A673 (cell line): ENCODE measurements around the gene HIVEP1. TPM values are rescaled to one million over a fixed set of nuclear protein-coding genes. Genes with fewer than 3 reads are reported as not detected.

ENCODE experiments used
- BruUV-seq: library from RNA; stranded (reverse); fragments of 400-500 nt; replicated peaks from 2 replicates; lab custom pipeline; 2021; lab: Mats Ljungman, UMichigan
- CTCF ChIA-PET: fragments of 300-600 bp; sonication (Branson Sonifier 250); formaldehyde crosslinking; loops from one replicate; lab custom pipeline; 2022; ENCODE audit warnings: antibody characterized with exemption; lab: Charles Lee
- POLR2A ChIA-PET: fragments of 300-600 bp; sonication (Branson Sonifier 250); formaldehyde crosslinking; loops from one replicate; lab custom pipeline; 2022; ENCODE audit warnings: antibody characterized with exemption; ENCODE audit not compliant: low non-redundant PET; lab: Charles Lee
- DNase-seq: peaks from one replicate; pipeline ENCODE4 v3.0.0-alpha.2; 2015; ENCODE audit warnings: low spot score
- H3K27ac ChIP-seq: fragments of 200-600 bp; sonication (generic); 2 replicates; pipeline ENCODE4 v1.5.1; 2016; ENCODE audit warnings: mixed run types, low read depth, mild to moderate bottlenecking, mixed read lengths, antibody characterized with exemption, low read length; ENCODE audit not compliant: poor library complexity, severe bottlenecking
- H3K27me3 ChIP-seq: fragments of 200-600 bp; sonication (generic); replicated peaks from 2 replicates; pipeline ENCODE4 v1.6.1; 2017; ENCODE audit warnings: mixed run types, low read depth, mild to moderate bottlenecking, mixed read lengths, antibody characterized with exemption, low read length; ENCODE audit not compliant: insufficient read depth, poor library complexity
- H3K36me3 ChIP-seq: fragments of 200-600 bp; sonication (generic); 2 replicates; pipeline ENCODE4 v1.6.1; 2016; ENCODE audit warnings: mixed run types, mild to moderate bottlenecking, mixed read lengths, antibody characterized with exemption, low read length; ENCODE audit not compliant: insufficient read depth, poor library complexity, severe bottlenecking
- H3K4me1 ChIP-seq: fragments of 200-600 bp; sonication (generic); 2 replicates; pipeline ENCODE4 v1.6.1; 2017; ENCODE audit warnings: mixed run types, mild to moderate bottlenecking, mixed read lengths, antibody characterized with exemption, low read length; ENCODE audit not compliant: insufficient read depth, poor library complexity, severe bottlenecking
- H3K4me3 ChIP-seq: fragments of 200-600 bp; sonication (generic); 2 replicates; pipeline ENCODE4 v1.5.1; 2016; ENCODE audit warnings: low read depth, mixed run types, mild to moderate bottlenecking, mixed read lengths, low read length; ENCODE audit not compliant: poor library complexity, severe bottlenecking
- H3K9me3 ChIP-seq: fragments of 200-600 bp; sonication (generic); 2 replicates; pipeline ENCODE4 v1.6.1; 2016; ENCODE audit warnings: mixed run types, low read depth, mild to moderate bottlenecking, mixed read lengths, antibody characterized with exemption, low read length; ENCODE audit not compliant: poor library complexity, severe bottlenecking
- CTCF ChIP-seq: fragments of 300-800, 200-600 bp; sonication (generic); conservative IDR thresholded peaks from 2 replicates; pipeline ENCODE4 v1.5.1; 2017; ENCODE audit warnings: low read depth, mild to moderate bottlenecking, antibody characterized with exemption, low read length, moderate library complexity, mixed read lengths
- EZH2 ChIP-seq: fragments of 200-600 bp; sonication (generic); IDR thresholded peaks from 2 replicates; pipeline ENCODE4 v1.6.1; 2017; ENCODE audit warnings: borderline replicate concordance, low read depth, mild to moderate bottlenecking, mixed read lengths, antibody characterized with exemption, low read length; ENCODE audit not compliant: poor library complexity, severe bottlenecking
- intact Hi-C: fragments of 100-400 bp; cut with micrococcal nuclease; formaldehyde crosslinking; loops from one replicate; pipeline ENCODE4 v1.10.0; 2022; ENCODE audit not compliant: unreplicated experiment
- total RNA-seq: library from RNA; stranded (reverse); gene quantifications from 2 replicates; pipeline ENCODE4 v1.2.3, GENCODE V29; 2021

HIVEP1 gene
- total RNA-seq, 1 experiment from 2014 or later, result 21.5 TPM

GRCh38 chr6:11983306-11983705, 28.8 kb upstream of the HIVEP1 start:
- POLR2A ChIA-PET, result no interaction called here
- H3K27me3 ChIP-seq, result peaks cover 3% of the 10 kb centered on the region
- no peaks in the 10 kb centered on the region for H3K4me1 ChIP-seq
- intact Hi-C loops, result no loop called here
- no peaks in the 10 kb centered on the region for H3K9me3 ChIP-seq
- H3K36me3 ChIP-seq, result no peaks in the 10 kb centered on the region
- no TSS peak for BruUV-seq
- H3K4me3 ChIP-seq, result no peak overlapping the region
- H3K27ac ChIP-seq, result no peak overlapping the region
- DNase-seq, result no peak
- TF ChIP-seq CTCF, result no peak
- no peak for TF ChIP-seq EZH2
- CTCF ChIA-PET, result no interaction called here

- Histone ChIP-seq H3K36me3 (no peaks in the 10 kb centered on the region), H3K4me3 (no peak overlapping the region), H3K9me3 (no peaks in the 10 kb centered on the region), H3K27ac (no peak overlapping the region), H3K27me3 (no peaks in the 10 kb centered on the region), H3K4me1 (no peaks in the 10 kb centered on the region)
- DNase-seq, result no peak
- intact Hi-C loops, result no loop called here
- ChIA-PET POLR2A (no interaction called here), CTCF (no interaction called here)
- BruUV-seq, result no TSS peak
- TF ChIP-seq CTCF (no peak), EZH2 (no peak)
Observed at GRCh38 chr6:11987386-11987785, 24.7 kb upstream of the HIVEP1 start.

- no peaks in the 10 kb centered on the region for H3K9me3 ChIP-seq
- H3K4me1 ChIP-seq, result no peaks in the 10 kb centered on the region
- no peak overlapping the region for H3K27ac ChIP-seq
- DNase-seq, result no peak
- H3K4me3 ChIP-seq, result no peak overlapping the region
- TF ChIP-seq CTCF (no peak), EZH2 (no peak)
- H3K27me3 ChIP-seq, result no peaks in the 10 kb centered on the region
- CTCF ChIA-PET, result no interaction called here
- POLR2A ChIA-PET, result no interaction called here
- no TSS peak for BruUV-seq
- H3K36me3 ChIP-seq, result no peaks in the 10 kb centered on the region
- intact Hi-C loops, result no loop called here
Observed at GRCh38 chr6:11989386-11989785, 22.7 kb upstream of the HIVEP1 start.
